NCI-H2029 treated with DMSO at 0.1 percent for 48 hours (cell line): ENCODE results near the gene LTF.
A peak's percentile ranks its signal among the peaks of the same experiment; 100 is the strongest.

ENCODE experiments used
- DNase-seq: peaks from one replicate; lab custom pipeline; 2025; lab: John Stamatoyannopoulos, UW

Gene LTF

DNA sequence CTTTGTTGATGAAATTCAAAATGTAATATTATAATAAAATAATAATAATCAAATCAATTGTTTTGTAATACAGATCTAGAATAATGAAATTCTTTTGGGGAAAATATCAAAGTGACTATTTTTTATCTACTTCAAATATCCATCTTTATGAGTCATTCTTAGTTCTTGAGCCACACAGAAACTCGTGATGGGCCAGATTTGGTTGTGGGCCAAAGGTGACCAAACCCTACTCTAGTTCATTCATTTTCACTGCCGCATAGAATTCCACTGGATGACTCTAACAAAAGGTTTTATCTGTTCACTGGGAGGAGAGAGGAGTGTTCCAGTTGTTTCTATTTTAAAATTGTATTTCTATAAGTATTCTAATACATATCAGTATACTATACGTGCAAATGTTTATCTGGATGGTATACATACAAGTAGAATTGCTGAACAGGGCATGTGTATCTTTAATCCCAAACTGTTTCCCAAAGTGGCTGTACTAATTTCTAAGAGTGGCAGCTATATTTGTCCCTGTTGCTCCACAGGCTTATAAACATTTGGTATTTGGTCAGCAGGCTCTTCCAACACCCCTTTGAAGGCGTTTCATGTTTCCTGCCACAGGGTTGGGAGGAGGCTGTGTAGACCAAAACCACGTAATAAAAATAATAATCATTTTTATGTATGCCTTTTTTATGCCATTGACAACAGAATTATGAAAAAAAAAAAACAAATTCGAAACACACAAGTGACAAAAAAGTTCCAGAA, 25.8 kb upstream of the LTF start:
- DNase-seq: no peak

GRCh38 chr3:46489875-46490274, 25.2 kb upstream of the LTF start:
- DNase-seq: no peak

GRCh38 chr3:46489381-46489780, 24.7 kb upstream of the LTF start:
- no peak for DNase-seq

- peak; percentile 90 for DNase-seq
Measured at GRCh38 chr3:46488735-46489361, 24.1 kb upstream of the LTF start.

DNA sequence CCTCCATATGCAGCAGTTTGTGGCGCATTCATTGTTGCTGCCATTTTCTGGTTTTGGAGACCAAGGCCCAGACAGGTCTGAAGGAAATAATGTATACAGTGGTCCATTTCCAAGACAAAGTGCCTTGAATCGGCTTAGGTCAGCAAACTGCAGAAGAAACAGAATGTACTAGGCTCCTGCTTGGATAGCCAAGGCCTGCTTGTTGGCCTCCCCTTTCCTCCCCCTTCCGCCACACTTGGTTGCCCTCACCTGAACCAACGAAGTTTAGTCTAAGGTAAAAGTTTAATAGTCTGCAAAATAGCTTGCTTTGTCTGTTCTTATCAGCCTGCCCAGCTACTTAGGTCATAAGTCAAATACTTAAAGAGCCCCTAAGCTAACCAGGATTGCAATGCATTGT, 21.1 kb upstream of the LTF start:
- DNase-seq: no peak

DNA sequence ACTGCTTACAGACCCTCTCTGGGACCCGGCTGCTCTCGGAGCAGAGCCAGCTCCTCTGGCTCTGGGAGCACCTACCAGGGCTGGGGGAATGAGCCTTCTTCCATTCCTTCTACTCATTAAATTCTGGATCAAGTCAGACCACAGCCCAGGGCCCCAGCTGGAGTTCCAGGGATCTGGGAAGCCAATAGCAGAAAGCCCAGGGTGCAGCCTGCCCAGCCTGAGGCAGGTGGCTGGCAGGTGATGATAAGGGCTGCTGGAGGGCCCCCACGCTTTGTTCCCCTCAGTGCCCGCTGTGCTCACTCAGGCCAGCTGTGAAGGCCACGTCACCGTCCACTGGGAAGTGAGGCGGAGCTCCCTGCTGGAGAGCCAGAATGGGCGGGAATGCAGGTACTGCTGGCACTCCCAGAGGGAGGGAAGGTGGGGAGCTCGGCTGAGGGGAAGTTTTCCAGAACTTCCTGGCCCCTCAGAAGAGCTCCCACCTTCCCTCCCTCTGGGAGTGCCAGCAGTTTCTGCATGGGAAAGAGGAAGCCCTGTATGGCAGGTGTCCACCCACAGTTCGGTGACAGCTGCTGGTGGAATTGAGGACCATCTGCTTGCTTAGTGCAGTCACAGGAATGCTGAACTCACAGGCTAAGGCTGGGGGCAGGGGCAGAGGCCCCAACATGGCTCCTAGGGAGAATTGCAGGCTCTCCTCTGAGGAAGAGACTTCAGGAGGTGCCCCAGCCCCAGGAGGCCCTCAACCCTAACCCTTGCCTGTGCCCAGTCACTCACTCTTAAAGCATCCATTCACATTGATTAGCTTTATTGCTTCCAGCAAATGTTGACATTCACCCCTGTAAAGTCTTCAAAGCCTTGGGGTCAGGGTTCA, 20.4 kb upstream of the LTF start:
- peak; percentile 58 for DNase-seq

DNA sequence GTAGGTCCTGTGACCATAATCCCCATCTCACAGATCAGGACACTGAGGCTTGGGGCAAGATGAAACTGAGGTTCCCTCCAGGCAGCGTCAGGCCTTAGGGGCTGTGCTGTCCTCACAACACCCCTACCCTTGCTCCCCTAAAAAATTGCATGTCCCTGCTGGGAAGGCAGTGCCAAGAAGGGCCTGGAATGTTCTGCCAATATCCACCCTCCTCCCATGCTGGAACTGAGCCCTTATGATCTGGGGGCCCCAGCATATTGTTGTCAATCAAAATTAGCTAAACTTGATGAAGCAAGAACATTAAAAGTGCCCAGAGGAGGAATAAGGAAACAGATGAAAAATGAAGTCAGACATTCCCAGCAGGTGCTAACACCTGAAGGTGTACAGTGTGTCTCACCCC, 19.7 kb upstream of the LTF start:
- DNase-seq: no peak

DNA sequence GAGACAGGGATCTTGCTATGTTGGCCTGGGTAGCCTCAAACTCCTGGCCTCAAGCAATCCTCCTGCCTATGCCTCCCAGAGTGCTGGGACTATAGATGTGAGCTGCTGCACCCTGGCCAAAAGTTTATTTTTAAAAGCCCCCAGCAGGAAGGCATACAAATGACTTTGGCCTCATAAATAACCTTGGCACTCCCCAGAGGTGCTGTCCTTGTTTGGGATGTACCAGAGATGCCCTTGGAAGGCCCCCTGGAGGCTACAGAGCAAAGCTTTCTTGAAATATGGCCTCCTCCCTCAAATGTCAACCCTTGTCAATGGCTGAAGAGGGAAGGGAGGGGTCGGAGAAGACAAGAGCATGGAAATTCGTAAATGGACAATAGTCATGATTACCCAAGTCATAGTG, 19.1 kb upstream of the LTF start:
- DNase-seq: no peak

- no peak for DNase-seq
Measured at GRCh38 chr3:46482632-46483350, 18.1 kb upstream of the LTF start.

- no peak for DNase-seq
Measured at GRCh38 chr3:46481636-46482035, 16.9 kb upstream of the LTF start.

GRCh38 chr3:46480491-46481195, 15.9 kb upstream of the LTF start:
- DNase-seq: no peak

- no peak for DNase-seq
Measured at GRCh38 chr3:46479696-46480095, 15.0 kb upstream of the LTF start.

DNA sequence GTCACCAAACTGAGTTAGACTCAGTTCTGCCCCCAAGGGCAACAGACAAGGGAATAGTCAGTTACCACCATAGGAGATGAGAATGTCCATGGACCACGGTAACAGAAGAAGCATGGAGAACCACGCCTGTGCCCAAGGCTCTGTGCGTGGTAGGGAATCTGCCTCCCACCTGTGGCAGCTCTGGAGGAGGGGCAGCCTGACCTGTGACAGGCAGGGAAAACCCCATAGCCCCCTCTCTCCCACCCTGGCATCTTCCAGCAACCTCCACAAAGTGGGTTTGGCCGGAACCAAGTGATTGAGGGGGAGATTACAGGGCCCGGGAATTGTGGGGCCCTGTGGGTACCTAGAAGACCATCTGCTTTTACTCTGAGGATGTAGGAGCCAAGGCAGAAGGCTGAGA, 14.3 kb upstream of the LTF start:
- DNase-seq: no peak

DNA sequence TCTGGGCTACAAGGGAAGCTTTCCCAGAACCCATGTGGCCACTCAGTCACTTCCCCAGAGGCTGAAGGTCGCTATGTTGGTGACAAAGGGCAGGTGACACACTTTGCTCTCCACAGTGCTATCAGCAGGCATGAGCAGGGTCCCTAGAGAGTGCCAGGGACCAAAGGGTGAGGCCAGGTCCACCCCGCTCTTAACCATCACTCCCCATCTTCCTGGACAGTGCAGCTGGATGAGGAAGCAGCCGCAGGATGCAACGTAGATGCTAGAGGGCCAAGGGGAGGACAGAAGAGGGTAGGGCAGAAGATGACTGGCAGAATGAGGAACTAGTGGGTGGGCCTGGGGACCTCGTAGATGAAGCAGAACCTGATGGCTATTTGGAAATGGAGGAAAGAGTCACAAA, 13.6 kb upstream of the LTF start:
- no peak for DNase-seq

- no peak for DNase-seq
Measured at GRCh38 chr3:46477756-46478155, 13.1 kb upstream of the LTF start.

DNA sequence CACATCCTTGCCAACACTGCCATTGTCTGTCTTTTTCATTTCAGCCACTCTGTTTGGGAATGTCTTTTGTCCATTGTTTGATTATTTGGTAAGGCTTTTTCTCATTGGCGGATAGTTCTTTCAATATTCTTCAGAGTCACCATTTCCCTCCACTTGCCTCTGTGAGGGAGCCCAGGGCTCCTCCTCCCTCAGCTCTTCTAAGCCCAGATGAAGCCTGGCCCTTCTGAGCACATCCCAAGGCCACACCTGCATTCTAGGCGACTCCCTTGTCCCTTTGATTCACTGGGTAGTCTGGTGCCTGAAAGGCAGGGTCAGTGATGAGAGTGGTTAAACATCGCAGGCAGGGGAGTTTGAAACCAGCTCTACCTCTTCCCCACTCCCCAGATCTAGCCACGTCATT, 12.4 kb upstream of the LTF start:
- DNase-seq: no peak

GRCh38 chr3:46472736-46473135, 8.0 kb upstream of the LTF start:
- DNase-seq: no peak

GRCh38 chr3:46471371-46471914, 6.7 kb upstream of the LTF start:
- no peak for DNase-seq

DNA sequence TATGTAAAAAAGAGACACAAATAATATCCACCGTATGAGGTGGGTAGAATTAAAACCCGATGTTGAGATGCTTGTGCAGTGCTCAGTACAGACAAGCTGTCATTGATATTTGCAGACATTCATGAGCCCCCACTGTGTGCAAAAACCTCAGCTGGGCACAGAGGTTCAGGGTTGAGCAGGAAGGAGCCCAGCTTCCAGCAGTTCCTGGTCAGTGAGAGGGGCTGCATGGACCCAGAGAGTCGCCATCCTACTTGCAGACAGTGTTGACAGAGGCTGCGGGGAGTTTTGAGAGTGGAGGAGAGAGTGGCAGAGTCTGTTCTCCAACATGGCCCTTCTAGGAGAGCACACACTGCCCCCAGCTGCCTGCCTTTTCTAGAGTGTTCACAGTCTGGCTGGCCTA, 6.1 kb upstream of the LTF start:
- no peak for DNase-seq

DNA sequence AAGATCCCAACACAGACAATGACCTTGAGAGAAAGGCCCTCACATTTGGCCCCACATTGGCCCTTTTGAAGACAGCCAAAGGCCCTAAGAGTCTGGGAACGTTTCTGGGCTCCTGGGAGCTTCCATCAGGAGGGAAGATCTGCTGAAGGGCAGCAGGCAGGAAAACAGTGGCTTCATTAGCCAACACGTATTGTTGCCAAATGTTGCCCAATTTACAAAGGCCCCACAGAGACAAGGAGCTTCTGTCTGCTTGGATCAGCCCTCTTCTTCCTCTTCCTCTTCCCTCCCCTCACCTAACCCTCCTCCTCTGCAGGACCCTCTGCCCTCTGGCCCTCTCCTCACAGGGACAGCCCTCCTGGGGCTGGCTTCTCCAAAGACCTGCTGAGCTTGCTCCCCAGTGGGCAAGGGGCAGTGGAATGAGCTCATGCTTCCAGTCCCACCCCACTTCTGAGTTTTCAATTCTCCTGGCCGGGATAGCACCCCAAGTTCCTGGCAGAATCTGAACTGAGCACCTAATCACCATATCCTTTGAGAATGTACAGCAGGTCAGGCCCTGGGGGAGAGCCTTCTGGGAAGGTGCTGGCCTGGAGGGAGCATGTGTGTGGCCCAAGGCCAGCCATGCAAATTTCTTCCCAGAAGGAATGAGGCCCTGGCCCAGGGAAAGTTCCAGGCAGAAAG, 5.1 kb upstream of the LTF start:
- DNase-seq: no peak
